HepG2 (cell line): Measurements from ENCODE around the gene GIPC1. TPM values are rescaled to one million over a fixed set of nuclear protein-coding genes. Genes with fewer than 3 reads are reported as not detected.
A peak's percentile ranks its signal among the peaks of the same experiment; 100 is the strongest.

Experiments
- KLF9 ChIP-seq: IDR thresholded peaks from 2 replicates; pipeline ENCODE4 v1.6.1; 2016; ENCODE audit warnings: low read depth
- KMT2A ChIP-seq: sonication (generic); formaldehyde crosslinking; IDR thresholded peaks from 2 replicates; pipeline ENCODE4 v1.4.0; 2020; ENCODE audit warnings: missing genetic modification reagents
- ZNF331 ChIP-seq: sonication (generic); formaldehyde crosslinking; IDR thresholded peaks from 2 replicates; pipeline ENCODE4 v1.4.0; 2020; ENCODE audit warnings: missing genetic modification reagents
- ZNF382 ChIP-seq: sonication (generic); formaldehyde crosslinking; IDR thresholded peaks from 2 replicates; pipeline ENCODE4 v1.5.0; 2020; ENCODE audit warnings: missing genetic modification reagents, mild to moderate bottlenecking, borderline replicate concordance
- ZNF598 ChIP-seq: sonication (generic); formaldehyde crosslinking; IDR thresholded peaks from 2 replicates; pipeline ENCODE4 v1.5.1; 2020; ENCODE audit warnings: mild to moderate bottlenecking, missing genetic modification reagents, borderline replicate concordance
- ZNF713 ChIP-seq: sonication (generic); formaldehyde crosslinking; IDR thresholded peaks from 2 replicates; pipeline ENCODE4 v1.4.0; 2020; ENCODE audit warnings: mild to moderate bottlenecking, missing genetic modification reagents
- polyA plus RNA-seq, 8 experiments: library from polyadenylated mRNA; depleted of rRNA in 3 of 8; stranded (reverse) in 7 of 8; unstranded in 1 of 8; fragments of >200 nt; fragmentation: Illumina TruSeq in 4 of 8; extraction: Trizol in 4 of 8; gene quantifications; 2 replicates each; pipeline versions ENCODE4 v1.2.1 to v1.2.3, GENCODE V29; 2011 to 2016; ENCODE audit warnings: low read depth in 4 of 8, missing spikeins in 1 of 8, mixed read lengths in 1 of 8; ENCODE audit not compliant: insufficient read depth in 1 of 8
- total RNA-seq, 5 experiments: library from RNA; depleted of rRNA; stranded (reverse); fragments of >200 nt; fragmentation: Illumina TruSeq; extraction: Trizol; gene quantifications; 2 replicates each; pipeline ENCODE4 v1.2.3, GENCODE V29; 2016; ENCODE audit warnings: low read depth in 1 of 5
- TF ChIP-seq, protein P1 (sequence below): sonication (generic); formaldehyde crosslinking; IDR thresholded peaks from 2 replicates; pipeline ENCODE4 v1.5.0; 2020; ENCODE audit warnings: mild to moderate bottlenecking, missing genetic modification reagents
- TF ChIP-seq, protein P2 (sequence below): IDR thresholded peaks from 2 replicates; pipeline ENCODE4 v1.6.1; 2016
- TF ChIP-seq, protein P3 (sequence below): fragments of 450-650 bp; IDR thresholded peaks from 2 replicates; pipeline ENCODE4 v1.6.1; 2017
- TF ChIP-seq, protein P4 (sequence below): sonication (generic); formaldehyde crosslinking; IDR thresholded peaks from 2 replicates; pipeline ENCODE4 v1.4.0; 2020; ENCODE audit warnings: mild to moderate bottlenecking, missing genetic modification reagents
- TF ChIP-seq, protein P5 (sequence below): sonication (generic); formaldehyde crosslinking; conservative IDR thresholded peaks from 2 replicates; pipeline ENCODE4 v1.4.0; 2020; ENCODE audit warnings: missing genetic modification reagents

GIPC1 gene
- total and polyA plus RNA-seq, 2 of the 13 experiments (the other 11 are each of a cell fraction or from before 2014, with no cell fraction given) = 27.1 to 48.1 TPM

DNA sequence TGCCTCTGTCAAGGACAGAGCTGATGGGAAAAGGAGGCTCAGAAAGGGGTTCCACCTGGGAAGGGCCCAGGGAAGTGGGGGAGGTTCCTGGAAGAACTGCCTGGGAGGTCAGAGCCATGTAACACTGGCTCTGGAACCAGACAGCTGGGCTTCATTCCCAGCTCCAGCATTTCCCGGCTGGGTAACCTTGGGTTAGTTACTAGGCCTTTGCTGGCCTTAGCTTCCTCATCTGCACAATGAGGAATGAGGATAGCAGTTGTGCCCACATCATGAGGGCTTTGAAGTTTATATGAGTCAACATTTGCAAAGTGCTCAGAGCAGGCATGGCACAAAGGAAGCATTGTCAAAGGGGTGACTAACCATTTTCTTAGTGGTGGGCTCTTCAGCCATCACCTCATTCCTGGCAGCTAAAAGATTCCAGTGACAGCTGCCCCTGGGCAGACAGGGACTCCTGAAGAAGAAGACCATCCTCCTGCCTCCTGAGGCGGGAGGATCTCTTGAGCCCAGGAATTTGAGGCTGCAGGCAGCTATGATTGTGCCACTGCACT is 24.0 kb upstream of the GIPC1 start (continued):
- TF ChIP-seq, protein P1, sequence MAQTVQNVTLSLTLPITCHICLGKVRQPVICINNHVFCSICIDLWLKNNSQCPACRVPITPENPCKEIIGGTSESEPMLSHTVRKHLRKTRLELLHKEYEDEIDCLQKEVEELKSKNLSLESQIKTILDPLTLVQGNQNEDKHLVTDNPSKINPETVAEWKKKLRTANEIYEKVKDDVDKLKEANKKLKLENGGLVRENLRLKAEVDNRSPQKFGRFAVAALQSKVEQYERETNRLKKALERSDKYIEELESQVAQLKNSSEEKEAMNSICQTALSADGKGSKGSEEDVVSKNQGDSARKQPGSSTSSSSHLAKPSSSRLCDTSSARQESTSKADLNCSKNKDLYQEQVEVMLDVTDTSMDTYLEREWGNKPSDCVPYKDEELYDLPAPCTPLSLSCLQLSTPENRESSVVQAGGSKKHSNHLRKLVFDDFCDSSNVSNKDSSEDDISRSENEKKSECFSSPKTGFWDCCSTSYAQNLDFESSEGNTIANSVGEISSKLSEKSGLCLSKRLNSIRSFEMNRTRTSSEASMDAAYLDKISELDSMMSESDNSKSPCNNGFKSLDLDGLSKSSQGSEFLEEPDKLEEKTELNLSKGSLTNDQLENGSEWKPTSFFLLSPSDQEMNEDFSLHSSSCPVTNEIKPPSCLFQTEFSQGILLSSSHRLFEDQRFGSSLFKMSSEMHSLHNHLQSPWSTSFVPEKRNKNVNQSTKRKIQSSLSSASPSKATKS (CRISPR knock-in tag) = no peak
- TF ChIP-seq, protein P2, sequence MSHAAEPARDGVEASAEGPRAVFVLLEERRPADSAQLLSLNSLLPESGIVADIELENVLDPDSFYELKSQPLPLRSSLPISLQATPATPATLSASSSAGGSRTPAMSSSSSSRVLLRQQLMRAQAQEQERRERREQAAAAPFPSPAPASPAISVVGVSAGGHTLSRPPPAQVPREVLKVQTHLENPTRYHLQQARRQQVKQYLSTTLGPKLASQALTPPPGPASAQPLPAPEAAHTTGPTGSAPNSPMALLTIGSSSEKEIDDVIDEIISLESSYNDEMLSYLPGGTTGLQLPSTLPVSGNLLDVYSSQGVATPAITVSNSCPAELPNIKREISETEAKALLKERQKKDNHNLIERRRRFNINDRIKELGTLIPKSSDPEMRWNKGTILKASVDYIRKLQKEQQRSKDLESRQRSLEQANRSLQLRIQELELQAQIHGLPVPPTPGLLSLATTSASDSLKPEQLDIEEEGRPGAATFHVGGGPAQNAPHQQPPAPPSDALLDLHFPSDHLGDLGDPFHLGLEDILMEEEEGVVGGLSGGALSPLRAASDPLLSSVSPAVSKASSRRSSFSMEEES (CRISPR knock-in tag) = peak; percentile 91
- TF ChIP-seq, protein P3, sequence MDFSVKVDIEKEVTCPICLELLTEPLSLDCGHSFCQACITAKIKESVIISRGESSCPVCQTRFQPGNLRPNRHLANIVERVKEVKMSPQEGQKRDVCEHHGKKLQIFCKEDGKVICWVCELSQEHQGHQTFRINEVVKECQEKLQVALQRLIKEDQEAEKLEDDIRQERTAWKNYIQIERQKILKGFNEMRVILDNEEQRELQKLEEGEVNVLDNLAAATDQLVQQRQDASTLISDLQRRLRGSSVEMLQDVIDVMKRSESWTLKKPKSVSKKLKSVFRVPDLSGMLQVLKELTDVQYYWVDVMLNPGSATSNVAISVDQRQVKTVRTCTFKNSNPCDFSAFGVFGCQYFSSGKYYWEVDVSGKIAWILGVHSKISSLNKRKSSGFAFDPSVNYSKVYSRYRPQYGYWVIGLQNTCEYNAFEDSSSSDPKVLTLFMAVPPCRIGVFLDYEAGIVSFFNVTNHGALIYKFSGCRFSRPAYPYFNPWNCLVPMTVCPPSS = no peak
- TF ChIP-seq ZNF598 (no peak), KMT2A (peak; percentile 67; the same call in 1 of the 2 replicates), ZNF382 (CRISPR knock-in tag) (no peak), ZNF713 (CRISPR knock-in tag) (no peak), ZNF331 (peak; percentile 75; the same call in 1 of the 2 replicates), KLF9 (no peak)
- TF ChIP-seq, protein P4, sequence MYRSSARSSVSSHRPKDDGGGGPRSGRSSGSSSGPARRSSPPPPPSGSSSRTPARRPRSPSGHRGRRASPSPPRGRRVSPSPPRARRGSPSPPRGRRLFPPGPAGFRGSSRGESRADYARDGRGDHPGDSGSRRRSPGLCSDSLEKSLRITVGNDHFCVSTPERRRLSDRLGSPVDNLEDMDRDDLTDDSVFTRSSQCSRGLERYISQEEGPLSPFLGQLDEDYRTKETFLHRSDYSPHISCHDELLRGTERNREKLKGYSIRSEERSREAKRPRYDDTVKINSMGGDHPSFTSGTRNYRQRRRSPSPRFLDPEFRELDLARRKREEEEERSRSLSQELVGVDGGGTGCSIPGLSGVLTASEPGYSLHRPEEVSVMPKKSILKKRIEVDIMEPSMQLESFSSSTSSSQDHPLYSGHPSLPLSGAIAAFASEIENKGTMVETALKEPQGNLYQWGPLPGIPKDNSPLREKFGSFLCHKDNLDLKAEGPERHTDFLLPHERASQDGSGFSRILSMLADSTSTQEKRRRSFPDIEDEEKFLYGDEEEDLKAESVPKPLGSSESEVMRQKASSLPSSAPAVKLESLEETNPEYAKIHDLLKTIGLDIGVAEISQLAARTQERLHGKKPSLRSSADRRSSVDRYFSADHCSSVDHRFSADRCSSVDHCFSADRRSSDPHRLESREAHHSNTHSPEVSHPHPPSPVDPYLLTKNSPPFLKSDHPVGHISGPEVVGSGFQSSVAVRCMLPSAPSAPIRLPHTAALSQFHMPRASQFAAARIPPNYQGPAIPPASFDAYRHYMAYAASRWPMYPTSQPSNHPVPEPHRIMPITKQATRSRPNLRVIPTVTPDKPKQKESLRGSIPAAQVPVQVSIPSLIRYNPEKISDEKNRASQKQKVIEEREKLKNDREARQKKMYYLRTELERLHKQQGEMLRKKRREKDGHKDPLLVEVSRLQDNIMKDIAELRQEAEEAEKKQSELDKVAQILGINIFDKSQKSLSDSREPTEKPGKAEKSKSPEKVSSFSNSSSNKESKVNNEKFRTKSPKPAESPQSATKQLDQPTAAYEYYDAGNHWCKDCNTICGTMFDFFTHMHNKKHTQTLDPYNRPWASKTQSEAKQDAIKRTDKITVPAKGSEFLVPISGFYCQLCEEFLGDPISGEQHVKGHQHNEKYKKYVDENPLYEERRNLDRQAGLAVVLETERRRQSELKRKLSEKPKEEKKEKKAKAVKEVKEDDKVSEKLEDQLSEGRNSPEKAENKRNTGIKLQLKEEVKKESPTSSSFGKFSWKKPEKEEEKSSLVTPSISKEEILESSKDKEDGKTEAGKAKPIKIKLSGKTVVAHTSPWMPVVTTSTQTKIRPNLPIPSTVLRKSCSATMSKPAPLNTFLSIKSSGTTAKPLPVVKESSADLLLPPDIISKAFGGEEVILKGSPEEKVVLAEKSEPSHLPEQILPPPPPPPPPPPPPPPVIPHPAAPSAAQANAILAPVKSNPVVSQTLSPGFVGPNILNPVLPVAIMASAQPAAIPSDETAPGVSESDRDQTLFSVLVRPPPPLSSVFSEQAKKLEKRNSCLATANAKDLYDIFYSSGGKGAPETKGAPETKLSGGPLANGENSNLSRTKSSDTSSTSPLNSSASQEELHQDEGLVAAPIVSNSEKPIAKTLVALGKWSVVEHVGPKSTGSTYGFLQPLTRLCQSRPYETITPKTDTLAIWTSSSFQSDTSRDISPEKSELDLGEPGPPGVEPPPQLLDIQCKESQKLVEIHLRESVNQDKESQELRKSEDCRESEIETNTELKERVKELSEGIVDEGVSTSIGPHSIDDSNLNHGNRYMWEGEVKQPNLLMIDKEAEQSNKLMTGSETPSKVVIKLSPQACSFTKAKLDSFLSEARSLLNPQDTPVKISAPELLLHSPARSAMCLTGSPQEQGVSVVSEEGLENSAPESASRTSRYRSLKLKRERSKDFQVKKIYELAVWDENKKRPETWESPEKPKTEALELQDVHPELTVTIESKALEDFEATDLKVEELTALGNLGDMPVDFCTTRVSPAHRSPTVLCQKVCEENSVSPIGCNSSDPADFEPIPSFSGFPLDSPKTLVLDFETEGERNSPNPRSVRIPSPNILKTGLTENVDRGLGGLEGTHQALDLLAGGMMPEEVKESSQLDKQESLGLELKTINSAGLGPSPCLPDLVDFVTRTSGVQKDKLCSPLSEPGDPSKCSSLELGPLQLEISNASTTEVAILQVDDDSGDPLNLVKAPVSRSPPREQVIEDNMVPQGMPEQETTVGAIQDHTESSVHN (CRISPR knock-in tag) = no peak
- TF ChIP-seq, protein P5, sequence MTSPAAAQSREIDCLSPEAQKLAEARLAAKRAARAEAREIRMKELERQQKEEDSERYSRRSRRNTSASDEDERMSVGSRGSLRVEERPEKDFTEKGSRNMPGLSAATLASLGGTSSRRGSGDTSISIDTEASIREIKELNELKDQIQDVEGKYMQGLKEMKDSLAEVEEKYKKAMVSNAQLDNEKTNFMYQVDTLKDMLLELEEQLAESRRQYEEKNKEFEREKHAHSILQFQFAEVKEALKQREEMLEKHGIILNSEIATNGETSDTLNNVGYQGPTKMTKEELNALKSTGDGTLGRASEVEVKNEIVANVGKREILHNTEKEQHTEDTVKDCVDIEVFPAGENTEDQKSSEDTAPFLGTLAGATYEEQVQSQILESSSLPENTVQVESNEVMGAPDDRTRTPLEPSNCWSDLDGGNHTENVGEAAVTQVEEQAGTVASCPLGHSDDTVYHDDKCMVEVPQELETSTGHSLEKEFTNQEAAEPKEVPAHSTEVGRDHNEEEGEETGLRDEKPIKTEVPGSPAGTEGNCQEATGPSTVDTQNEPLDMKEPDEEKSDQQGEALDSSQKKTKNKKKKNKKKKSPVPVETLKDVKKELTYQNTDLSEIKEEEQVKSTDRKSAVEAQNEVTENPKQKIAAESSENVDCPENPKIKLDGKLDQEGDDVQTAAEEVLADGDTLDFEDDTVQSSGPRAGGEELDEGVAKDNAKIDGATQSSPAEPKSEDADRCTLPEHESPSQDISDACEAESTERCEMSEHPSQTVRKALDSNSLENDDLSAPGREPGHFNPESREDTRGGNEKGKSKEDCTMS (CRISPR knock-in tag) = no peak
